ENCODE measurements around the gene SUGP2. TPM values are rescaled to one million over a fixed set of nuclear protein-coding genes. Genes with fewer than 3 reads are reported as not detected.

The SUGP2 gene
- total and polyA plus RNA-seq, 9 of the 15 experiments (the other 6 are each of a cell fraction or from before 2014, with no cell fraction given): 13.1 to 101 (median 63.1) TPM

DNA sequence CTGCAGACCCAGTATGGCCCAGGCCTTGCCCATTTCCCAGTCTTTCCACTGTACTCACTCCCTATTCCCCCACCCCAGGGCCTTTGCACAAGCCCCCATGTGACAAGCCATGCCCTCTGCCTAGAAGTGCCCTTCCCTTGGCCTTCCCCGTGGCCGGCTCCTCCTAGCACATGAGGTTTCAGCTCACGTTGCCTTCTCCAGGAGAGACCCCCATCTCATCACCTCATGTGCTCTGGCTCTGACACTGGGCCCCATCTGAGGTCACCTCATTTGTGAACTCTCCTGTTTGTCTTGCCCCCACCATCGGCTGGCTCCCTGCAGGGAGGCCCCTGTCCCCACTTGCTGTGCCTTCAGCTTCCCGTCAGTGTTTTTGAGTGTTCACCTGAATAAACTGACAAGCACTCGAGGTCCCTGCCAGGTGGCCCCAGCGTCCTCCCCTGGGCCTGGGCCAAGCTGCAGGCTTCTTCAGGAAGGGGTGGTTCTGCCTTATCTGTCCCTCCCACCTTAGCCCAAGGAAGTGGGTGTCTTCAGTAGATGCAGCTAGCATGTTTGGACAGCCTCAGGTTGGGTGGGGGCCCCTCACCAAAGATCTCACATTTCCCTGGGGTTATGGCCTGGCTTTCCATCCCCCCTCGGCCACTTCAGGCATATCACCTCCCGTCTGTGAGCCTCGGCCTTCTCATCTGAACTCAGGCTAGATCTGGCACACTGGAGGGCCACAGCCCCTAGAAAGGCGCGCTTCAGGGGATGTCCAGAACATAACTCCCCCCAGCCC lies 26.7 kb upstream of the SUGP2 start (continued):
- TF ChIP-seq, protein P1, sequence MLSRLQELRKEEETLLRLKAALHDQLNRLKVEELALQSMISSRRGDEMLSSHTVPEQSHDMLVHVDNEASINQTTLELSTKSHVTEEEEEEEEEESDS (CRISPR knock-in tag; IDR thresholded peaks at IDR 0.05): no peak
- TF ChIP-seq, protein P2, sequence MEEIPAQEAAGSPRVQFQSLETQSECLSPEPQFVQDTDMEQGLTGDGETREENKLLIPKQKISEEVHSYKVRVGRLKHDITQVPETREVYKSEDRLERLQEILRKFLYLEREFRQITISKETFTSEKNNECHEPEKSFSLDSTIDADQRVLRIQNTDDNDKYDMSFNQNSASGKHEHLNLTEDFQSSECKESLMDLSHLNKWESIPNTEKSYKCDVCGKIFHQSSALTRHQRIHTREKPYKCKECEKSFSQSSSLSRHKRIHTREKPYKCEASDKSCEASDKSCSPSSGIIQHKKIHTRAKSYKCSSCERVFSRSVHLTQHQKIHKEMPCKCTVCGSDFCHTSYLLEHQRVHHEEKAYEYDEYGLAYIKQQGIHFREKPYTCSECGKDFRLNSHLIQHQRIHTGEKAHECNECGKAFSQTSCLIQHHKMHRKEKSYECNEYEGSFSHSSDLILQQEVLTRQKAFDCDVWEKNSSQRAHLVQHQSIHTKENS (CRISPR knock-in tag; IDR thresholded peaks at IDR 0.05): no peak
- peak; percentile 66; the same call in 1 of the 2 replicates for TF ChIP-seq KAT7 (CRISPR knock-in tag; IDR thresholded peaks at IDR 0.05; ENCODE audit: borderline replicate concordance)
- no peak for TF ChIP-seq ZNF12 (CRISPR knock-in tag; IDR thresholded peaks at IDR 0.05)
- TF ChIP-seq ZNF121 (CRISPR knock-in tag; conservative IDR thresholded peaks at IDR 0.05): no peak
- TF ChIP-seq DPF2 (IDR thresholded peaks at IDR 0.05): peak; percentile 97
- no peak for TF ChIP-seq MTF1 (CRISPR knock-in tag; IDR thresholded peaks at IDR 0.05; ENCODE audit: borderline replicate concordance)
- no peak for TF ChIP-seq SAFB2 (IDR thresholded peaks at IDR 0.05; ENCODE audit: borderline replicate concordance, low read depth, low read length, severe bottlenecking)
- TF ChIP-seq CBX8 (IDR thresholded peaks at IDR 0.05; ENCODE audit: borderline replicate concordance, extremely low read depth, low read depth, low read length, poor library complexity, severe bottlenecking): no peak
- no peak for TF ChIP-seq NFXL1 (CRISPR knock-in tag; IDR thresholded peaks at IDR 0.05)
- TF ChIP-seq, protein P3, sequence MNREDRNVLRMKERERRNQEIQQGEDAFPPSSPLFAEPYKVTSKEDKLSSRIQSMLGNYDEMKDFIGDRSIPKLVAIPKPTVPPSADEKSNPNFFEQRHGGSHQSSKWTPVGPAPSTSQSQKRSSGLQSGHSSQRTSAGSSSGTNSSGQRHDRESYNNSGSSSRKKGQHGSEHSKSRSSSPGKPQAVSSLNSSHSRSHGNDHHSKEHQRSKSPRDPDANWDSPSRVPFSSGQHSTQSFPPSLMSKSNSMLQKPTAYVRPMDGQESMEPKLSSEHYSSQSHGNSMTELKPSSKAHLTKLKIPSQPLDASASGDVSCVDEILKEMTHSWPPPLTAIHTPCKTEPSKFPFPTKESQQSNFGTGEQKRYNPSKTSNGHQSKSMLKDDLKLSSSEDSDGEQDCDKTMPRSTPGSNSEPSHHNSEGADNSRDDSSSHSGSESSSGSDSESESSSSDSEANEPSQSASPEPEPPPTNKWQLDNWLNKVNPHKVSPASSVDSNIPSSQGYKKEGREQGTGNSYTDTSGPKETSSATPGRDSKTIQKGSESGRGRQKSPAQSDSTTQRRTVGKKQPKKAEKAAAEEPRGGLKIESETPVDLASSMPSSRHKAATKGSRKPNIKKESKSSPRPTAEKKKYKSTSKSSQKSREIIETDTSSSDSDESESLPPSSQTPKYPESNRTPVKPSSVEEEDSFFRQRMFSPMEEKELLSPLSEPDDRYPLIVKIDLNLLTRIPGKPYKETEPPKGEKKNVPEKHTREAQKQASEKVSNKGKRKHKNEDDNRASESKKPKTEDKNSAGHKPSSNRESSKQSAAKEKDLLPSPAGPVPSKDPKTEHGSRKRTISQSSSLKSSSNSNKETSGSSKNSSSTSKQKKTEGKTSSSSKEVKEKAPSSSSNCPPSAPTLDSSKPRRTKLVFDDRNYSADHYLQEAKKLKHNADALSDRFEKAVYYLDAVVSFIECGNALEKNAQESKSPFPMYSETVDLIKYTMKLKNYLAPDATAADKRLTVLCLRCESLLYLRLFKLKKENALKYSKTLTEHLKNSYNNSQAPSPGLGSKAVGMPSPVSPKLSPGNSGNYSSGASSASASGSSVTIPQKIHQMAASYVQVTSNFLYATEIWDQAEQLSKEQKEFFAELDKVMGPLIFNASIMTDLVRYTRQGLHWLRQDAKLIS (CRISPR knock-in tag; IDR thresholded peaks at IDR 0.05): peak; percentile 56; the same call in 1 of the 2 replicates
- no peak for TF ChIP-seq SREBF2 (CRISPR knock-in tag; IDR thresholded peaks at IDR 0.05)
- TF ChIP-seq ZC3H11A (IDR thresholded peaks at IDR 0.05; ENCODE audit: low read depth, low read length): no peak
- TF ChIP-seq, protein P4, sequence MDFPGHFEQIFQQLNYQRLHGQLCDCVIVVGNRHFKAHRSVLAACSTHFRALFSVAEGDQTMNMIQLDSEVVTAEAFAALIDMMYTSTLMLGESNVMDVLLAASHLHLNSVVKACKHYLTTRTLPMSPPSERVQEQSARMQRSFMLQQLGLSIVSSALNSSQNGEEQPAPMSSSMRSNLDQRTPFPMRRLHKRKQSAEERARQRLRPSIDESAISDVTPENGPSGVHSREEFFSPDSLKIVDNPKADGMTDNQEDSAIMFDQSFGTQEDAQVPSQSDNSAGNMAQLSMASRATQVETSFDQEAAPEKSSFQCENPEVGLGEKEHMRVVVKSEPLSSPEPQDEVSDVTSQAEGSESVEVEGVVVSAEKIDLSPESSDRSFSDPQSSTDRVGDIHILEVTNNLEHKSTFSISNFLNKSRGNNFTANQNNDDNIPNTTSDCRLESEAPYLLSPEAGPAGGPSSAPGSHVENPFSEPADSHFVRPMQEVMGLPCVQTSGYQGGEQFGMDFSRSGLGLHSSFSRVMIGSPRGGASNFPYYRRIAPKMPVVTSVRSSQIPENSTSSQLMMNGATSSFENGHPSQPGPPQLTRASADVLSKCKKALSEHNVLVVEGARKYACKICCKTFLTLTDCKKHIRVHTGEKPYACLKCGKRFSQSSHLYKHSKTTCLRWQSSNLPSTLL (IDR thresholded peaks at IDR 0.05): no peak
- TF ChIP-seq, protein P5, sequence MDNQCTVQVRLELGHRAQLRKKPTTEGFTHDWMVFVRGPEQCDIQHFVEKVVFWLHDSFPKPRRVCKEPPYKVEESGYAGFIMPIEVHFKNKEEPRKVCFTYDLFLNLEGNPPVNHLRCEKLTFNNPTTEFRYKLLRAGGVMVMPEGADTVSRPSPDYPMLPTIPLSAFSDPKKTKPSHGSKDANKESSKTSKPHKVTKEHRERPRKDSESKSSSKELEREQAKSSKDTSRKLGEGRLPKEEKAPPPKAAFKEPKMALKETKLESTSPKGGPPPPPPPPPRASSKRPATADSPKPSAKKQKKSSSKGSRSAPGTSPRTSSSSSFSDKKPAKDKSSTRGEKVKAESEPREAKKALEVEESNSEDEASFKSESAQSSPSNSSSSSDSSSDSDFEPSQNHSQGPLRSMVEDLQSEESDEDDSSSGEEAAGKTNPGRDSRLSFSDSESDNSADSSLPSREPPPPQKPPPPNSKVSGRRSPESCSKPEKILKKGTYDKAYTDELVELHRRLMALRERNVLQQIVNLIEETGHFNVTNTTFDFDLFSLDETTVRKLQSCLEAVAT (IDR thresholded peaks at IDR 0.05): no peak; a peak in 2 of 4 replicates
- TF ChIP-seq, protein P6, sequence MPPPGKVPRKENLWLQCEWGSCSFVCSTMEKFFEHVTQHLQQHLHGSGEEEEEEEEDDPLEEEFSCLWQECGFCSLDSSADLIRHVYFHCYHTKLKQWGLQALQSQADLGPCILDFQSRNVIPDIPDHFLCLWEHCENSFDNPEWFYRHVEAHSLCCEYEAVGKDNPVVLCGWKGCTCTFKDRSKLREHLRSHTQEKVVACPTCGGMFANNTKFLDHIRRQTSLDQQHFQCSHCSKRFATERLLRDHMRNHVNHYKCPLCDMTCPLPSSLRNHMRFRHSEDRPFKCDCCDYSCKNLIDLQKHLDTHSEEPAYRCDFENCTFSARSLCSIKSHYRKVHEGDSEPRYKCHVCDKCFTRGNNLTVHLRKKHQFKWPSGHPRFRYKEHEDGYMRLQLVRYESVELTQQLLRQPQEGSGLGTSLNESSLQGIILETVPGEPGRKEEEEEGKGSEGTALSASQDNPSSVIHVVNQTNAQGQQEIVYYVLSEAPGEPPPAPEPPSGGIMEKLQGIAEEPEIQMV (tag; conservative IDR thresholded peaks at IDR 0.05; ENCODE audit: low read depth): no peak

Data from K562 (cell line).